Cardiac fibroblast (primary cell): ENCODE data around the gene APOBEC3H.

Source experiments
- DNase-seq, 2 donors: peaks; one replicate each; pipeline versions ENCODE4 v3.0.0 to v3.0.0-alpha.2; 2010; ENCODE audit warnings: low read depth in 2 of 2
- H3K4me3 ChIP-seq, 2 donors: replicated peaks in 1 of 2; 1 replicate in 1 of 2; 2 replicates in 1 of 2; pipeline ENCODE4 v1.5.1; 2011; ENCODE audit warnings: low read depth in 2 of 2, low read length in 2 of 2, mild to moderate bottlenecking in 2 of 2, moderate library complexity in 1 of 2
- TF ChIP-seq, protein P1 (sequence below): IDR thresholded peaks from one replicate; pipeline ENCODE4 v1.5.1; 2011; ENCODE audit warnings: low read depth, mild to moderate bottlenecking, low read length, inconsistent platforms

APOBEC3H gene

DNA sequence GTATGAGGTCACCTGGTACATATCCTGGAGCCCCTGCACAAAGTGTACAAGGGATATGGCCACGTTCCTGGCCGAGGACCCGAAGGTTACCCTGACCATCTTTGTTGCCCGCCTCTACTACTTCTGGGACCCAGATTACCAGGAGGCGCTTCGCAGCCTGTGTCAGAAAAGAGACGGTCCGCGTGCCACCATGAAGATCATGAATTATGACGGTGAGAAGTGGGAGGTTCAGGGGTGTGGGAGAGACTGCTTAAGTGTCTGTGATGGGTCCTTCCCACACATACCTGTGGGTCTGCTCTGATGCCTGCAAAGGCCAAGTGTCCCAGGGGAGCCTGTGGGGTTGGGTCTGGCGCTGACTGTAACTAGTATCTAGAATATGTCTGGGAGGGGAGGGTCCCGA lies 16.0 kb upstream of the APOBEC3H start:
- DNase-seq: no peak
- no peak overlapping the region for H3K4me3 ChIP-seq
- TF ChIP-seq, protein P1, sequence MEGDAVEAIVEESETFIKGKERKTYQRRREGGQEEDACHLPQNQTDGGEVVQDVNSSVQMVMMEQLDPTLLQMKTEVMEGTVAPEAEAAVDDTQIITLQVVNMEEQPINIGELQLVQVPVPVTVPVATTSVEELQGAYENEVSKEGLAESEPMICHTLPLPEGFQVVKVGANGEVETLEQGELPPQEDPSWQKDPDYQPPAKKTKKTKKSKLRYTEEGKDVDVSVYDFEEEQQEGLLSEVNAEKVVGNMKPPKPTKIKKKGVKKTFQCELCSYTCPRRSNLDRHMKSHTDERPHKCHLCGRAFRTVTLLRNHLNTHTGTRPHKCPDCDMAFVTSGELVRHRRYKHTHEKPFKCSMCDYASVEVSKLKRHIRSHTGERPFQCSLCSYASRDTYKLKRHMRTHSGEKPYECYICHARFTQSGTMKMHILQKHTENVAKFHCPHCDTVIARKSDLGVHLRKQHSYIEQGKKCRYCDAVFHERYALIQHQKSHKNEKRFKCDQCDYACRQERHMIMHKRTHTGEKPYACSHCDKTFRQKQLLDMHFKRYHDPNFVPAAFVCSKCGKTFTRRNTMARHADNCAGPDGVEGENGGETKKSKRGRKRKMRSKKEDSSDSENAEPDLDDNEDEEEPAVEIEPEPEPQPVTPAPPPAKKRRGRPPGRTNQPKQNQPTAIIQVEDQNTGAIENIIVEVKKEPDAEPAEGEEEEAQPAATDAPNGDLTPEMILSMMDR: no peak

DNA sequence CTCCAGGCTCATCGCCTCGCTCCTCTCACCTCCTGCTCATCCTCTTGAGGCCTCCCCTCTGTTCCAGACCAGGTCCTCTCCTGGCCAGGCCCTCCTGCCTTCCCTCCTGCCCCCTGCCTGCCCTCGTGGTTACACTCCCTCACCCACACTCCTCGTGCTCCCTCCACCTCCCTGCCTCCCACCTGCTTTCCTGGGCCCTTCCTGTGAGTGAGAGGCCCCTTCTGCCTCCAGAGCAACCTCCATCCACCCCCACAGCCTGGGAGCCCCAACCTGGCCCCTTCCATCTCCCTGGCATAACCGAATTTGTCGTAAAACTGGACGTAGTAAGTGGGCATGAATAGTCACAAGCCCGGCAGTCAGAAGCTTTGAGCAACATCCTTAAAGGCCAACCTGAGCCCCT lies 15.4 kb upstream of the APOBEC3H start:
- H3K4me3 ChIP-seq: no peak overlapping the region
- TF ChIP-seq, protein P1: no peak
- no peak for DNase-seq

DNA sequence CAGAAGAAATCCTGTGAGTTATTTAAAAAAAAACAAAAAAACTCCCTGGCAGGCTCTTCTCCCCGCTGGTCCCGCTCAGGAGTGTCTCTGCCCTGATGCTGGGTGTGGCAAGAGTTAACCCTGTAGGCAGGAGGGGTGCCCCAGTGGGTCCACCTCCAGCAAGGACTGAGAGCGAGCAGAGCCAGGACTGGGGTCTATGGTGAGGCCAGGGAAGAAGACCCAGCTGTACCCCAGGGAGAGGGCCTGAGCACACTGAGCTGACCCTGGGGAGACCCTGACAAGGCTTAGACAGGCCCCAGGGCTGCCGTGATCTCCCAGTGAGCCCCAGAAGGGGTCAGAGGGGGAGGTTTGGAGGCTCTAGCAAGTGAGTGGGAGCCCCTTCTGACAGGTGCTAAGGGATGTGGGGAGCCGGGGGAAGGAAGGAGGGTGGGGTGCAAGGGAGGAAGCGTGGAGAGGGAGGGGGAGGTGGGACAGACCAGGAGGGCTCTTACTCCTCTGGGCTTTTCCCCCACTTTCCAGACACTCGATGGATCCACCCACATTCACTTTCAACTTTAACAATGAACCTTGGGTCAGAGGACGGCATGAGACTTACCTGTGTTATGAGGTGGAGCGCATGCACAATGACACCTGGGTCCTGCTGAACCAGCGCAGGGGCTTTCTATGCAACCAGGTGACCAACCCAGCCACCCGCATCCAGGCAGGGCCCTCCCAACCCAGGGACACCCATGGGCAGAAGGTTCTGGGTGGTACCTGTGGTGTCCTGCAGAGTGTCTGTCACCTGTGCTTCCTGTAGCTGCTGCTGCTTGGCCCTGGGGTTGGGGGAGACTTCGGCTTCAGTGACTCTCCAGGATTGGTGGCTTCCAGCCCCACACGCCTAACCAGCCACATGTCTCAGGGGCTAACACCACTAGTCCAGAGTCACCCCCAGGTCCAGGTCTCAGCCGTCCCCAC lies 13.6 kb upstream of the APOBEC3H start:
- H3K4me3 ChIP-seq: no peak overlapping the region
- DNase-seq: no peak
- TF ChIP-seq, protein P1: no peak

DNA sequence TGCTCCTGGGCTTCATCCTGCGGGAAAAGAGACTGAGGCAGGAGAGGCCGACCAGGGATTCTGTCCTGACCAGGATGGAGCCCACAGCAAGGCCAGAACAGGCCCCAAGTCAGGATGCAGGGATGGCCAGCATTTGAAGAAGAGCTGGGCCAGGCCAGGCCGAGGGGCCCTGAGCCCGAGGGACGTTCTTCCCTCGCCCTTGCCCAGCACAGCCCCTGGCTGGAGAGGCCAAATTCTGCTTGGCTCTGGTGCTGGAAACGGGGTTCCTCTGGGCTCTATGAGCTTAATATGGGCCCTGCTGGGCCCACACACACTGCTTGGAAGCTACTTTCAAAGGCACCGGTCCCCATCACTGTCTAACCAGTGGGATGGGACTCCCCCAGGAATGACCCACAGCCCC lies 12.4 kb upstream of the APOBEC3H start:
- DNase-seq: no peak
- TF ChIP-seq, protein P1: no peak
- H3K4me3 ChIP-seq: no peak overlapping the region

DNA sequence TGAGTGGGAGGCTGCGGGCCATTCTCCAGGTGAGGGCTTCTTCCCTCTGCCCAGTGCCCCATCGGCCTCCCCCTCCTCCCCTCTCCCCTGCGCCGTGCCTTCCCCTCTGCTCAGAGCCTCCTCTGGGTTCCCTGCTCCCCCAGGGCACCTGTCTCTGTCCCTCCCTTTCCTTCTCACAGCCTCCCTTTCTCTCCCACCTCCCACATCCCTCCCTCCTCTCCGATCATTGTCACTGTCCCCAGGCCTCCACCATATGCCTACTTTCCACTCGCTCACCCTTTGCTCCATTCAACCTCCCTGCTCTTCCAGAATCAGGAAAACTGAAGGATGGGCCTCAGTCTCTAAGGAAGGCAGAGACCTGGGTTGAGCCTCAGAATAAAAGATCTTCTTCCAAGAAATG lies 9.9 kb upstream of the APOBEC3H start:
- TF ChIP-seq, protein P1: no peak
- H3K4me3 ChIP-seq: no peak overlapping the region
- DNase-seq: no peak

DNA sequence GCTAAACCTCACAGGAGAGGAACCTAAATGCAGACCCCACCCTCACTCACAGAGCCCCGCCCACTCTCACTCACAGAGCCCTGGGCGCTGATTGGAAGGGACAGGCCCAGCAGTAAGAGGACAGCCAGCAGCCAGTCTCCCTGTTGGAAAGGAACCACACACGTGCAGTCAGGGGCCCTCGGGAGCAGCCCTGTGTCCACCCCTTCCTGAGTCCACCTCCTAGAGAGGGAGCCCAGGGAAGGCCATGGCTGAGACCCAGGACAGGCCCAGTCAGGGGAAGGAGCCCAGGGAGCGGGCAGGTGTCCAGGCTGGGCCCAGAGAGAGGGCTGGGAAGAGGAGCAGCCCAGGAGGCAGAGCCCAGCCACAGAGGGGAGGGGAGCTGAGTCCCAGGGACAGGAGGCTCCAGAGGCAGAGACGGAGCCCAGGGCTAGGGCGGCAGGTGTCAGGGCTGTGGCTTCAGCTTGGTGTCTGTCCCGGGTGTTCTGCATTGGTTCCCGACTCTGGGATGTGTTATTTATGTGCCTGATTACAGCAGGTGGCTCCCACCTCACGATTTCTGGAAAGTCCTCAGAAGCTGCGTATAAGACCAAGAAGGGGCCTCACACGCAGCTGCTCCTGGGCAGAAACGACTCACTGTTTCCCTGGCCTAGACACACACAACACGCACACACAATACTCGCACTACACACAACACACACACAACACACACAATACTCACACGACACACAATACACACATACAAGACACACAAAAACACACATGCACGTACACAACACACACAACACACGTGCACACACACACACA lies 9.0 kb upstream of the APOBEC3H start:
- no peak overlapping the region for H3K4me3 ChIP-seq
- no peak for DNase-seq
- TF ChIP-seq, protein P1: no peak
